HT1080 (cell line): ENCODE data around the gene RENBP. TPM values are rescaled to one million over a fixed set of nuclear protein-coding genes. Genes with fewer than 3 reads are reported as not detected.

Experiments
- DNase-seq: peaks from one replicate; pipeline ENCODE4 v3.0.0-alpha.2; 2015; ENCODE audit warnings: low read depth
- total RNA-seq: library from RNA; depleted of rRNA; stranded (reverse); fragments of >200 nt; shearing (Covaris generic); gene quantifications from 2 replicates; pipeline ENCODE4 v1.2.3, GENCODE V29; 2014

RENBP gene
- total RNA-seq, 1 experiment from 2014 or later = 1.0 TPM

DNA sequence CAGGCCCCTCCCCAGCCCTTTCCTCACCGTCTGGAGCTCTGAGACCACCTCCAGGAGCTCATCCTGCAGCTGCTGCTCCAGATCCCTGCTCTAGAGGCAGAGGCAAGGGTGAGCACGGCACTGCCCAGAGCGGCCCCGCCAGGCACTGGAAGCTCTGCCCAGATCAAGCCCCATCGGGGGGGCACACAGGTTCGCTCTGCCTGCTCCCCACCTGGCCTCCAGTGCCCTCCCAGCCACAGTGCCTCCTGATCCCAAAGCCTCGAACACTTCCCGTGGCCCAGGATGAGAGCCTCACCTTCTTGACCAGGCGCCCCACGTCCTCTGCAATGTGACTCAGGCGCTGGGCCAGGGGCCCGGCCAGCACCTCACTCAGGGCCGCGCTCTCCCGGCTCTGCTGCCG is 23.4 kb downstream of the RENBP start:
- DNase-seq = no peak

DNA sequence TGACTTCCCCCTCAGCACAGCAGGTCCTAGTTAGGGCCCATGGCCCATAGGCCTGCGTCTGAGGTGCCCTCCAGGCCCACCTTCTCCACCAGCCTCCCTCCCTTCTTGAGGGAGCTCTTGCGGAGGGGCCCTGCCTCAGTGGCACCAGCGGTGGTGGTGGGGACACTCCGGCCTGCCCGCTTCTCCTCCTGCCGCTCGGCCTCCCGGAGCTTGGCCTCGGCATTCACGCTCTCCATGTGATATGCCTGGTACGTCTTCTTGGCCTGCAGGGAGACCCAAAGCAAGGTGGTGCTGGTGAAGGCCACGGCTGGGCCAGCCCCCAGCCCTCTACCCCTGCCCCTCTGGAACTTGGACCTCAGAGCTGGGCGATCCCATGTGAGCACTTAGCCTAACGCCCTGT is 23.9 kb downstream of the RENBP start:
- DNase-seq = no peak

DNA sequence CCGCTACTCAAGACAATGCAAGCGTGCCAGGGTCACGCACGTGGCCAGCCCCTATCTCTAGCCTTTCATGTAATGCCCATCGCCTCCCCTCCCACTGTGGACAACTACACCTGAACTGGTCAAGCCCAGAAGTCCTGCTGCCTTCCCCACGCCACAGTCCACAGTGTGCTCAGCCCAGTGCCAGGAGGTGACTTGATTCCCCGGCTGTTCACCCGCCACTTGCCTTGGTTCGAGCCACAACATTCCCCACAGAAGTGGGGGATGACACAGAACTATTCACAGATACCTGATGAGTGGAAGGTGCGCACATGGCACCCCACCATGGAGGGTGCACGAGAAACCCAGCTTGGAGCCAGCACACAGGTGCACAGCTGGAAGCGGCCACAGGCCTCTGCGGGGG is 25.2 kb downstream of the RENBP start:
- no peak for DNase-seq

DNA sequence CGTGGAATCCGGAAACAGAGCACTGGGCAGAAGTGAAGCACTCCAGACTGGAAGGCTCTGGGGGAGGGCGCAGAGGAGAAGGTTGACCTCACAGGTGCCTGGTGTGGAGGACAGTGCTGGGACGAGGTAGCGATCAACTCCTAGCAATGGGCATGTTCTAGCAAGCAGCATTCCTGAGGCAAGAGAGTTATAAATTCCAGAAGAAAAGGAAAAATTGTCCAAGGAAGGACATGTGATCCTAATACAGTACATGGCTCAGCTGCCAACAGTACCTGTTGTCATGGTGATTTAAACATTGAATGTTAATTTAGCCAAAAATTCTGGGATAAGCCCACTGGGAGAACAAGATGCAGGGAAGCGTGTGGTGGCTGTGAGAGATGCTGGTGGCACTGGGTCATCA is 26.6 kb downstream of the RENBP start:
- no peak for DNase-seq

DNA sequence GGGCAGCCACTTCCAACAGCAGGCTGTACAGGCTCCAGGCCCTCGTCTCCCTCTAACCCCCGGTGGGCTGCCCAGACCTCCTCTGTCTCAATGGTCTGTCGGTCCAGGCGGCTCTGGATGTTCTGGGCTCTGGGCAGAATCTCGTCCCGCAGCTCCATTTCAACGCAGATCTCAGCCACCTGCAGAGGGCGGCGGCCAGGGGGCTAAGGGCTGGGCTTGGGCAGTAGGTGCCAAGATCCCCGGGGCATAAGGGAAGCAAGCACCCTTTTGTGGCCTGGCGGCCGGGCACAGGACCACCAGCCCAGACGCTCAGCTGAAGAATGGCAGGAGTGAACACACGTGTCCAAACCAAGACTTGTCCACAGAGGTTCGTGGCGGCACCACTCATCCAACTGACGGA is 30.7 kb downstream of the RENBP start:
- no peak for DNase-seq

DNA sequence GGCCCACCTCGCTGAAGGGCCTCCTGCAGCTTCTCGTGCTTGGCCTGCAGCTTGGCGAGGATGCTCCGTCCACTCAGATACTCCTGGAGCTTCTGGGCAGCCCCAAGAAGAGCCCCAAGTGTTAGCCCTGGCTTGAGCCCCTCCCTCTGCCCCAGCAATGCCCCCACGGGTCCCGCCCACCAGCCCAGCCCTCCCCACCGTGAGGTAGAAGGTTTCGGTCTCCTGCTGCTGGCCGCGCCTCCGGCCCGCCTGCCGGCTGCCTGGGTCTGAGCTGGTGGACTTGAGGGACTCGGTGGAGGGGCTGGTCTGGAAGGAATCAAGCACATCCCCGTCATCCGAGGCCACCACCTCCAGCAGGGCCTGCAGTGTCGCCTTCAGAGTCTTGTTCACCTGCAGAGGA is 31.2 kb downstream of the RENBP start:
- no peak for DNase-seq

DNA sequence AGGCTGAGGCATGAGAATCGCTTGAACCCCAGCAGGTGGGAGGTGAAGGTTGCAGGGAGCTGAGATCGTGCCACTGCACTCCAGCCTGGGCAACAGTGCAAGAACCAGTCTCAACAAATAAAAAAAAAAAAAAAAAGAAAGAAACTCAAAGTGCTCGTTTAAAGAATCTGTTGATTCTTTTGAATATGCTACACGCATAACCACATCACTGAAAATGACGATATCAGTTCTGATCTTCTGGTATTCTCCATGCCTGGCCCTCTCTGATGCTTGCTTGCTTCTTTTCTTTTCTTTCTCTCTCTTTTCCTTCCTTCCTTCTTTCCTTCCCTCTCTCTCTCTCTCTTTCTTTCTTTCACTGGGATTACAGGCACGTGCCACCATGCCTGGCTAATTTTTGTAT is 32.6 kb downstream of the RENBP start:
- no peak for DNase-seq

DNA sequence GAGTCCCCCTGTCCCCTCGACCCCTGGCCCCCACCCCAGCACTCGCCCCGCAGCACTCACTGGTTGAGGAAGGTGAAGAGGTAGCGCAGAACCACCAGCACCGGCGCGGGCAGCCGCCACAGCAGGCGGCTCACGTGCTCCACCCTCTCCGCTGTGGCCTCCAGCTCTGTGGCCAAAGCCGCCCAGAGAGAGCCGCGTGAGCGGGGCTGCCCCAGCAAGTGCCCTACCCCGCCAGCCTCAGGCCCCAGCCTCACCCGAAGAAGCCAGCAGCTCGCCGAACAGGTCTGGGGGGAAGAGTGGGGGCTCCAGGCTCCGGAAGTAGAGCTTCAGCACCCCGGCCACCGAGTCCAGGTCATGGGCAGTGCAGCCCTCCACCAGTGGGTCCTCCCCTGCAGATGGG is 34.0 kb downstream of the RENBP start:
- DNase-seq = no peak

DNA sequence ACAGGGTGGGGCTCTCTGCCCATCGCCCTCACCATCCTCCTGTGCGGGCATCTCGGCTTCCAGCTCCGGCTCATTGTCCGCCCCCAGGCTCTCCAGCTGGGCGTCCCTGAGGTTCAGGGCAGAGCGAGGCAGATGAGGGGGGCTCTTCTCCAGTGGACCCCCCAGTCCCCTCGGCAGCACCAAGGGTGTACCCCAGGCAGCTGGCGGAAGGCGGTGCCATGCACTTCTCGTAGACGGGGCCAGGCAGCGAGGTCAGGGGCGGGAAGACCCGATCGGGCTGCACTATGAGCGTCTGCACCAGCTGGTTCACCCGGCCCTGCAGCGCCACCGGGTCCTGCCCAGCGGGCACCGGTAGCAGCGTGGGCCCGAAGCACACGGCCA is 34.5 kb downstream of the RENBP start:
- no peak for DNase-seq

DNA sequence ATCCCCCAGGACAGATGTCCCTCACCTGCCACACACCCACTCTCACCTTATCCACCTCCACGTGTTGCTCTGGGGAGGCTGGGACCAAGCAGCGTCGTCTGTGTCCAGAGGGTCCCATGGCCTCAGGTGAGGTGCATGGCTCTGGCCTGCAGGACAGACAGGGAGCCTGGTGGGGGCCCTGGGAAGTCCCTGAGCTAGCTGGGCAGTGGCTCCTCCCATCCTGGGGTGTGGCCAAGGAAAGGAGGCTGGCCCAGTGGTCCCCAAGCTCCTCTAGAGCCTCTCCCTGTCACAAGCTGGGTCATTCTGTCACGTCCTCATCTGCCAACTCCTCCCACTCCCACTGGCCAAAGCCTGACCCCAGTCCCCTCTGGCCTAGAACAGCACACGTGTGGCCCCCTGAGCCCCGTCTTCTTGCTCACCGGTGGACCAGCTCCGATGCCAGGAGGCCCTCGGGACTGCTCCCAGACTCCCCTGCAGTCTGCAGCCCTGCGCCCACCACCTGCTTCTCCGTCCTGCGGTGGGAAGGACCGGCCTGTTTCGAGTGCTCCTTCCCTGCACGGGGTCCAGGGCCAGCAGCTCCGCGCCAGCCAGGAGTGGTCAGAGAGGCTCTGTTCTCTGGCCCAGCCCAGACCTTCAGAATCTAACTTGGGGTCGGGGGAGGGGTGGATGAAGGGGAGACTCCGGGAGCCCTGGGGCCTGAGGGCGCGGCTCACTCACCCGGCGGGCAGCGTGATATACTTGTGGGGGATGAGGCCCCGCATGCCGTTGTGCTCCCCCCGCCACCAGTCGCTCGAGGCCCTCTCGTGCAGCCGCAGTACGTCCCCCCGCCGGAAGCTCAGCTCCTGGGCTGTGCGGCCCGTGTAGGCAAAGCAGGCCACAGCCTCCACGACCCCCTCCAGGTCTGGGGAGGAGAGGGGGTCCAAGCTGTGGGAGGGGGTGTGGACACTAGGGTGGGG is 35.1 kb downstream of the RENBP start:
- no peak for DNase-seq

DNA sequence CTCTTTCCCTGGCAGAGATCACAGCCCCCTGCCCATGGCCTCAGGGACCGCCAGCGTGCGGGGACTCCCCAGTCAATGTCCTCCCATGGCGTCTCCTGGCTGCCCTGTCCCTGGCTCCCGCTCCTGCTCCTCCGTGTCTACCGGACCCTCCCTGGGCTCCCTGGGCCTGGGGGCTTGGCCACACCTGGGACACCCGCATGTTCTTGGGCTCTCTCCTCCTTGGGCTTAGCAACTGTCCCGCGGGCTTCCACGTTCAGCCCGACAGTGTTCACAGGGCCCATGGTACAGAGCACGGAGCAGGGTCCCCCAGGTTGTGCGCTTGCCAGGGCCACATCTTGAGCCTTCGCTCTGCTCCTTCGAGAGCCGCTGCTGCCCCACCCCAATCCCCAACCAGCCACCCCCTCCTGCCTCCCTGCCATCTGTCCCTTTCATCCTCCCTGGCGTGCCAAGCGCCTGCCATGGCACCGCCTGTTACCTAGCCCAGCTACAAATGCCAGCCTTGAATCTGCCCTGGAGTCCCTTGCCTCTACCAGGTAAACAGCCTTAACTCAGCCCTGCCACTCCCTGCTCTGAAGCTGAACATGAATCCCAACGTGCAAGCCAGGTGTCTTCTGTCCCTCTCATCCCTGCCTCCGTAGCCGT is 36.1 kb downstream of the RENBP start:
- no peak for DNase-seq

DNA sequence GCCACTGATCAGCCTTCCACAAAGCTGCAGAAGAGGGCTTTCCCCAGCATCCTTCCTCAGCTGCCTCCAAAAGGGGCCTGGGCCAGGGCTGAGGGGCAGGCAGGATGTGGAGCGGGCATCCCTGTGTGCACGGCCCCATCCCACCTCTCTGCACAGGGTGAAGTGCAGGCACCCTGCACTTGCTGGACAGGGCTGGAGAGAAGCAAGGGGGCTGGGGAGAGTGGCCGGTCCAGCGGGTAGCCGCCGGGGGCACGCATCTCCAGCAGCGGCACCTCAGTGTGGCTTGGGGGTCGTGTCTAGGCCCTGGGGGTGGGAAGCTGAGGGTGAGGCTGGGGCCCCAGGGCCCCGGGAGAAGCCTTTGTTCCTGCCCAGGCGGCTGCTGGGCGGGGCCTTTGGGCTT is 37.0 kb downstream of the RENBP start:
- no peak for DNase-seq

DNA sequence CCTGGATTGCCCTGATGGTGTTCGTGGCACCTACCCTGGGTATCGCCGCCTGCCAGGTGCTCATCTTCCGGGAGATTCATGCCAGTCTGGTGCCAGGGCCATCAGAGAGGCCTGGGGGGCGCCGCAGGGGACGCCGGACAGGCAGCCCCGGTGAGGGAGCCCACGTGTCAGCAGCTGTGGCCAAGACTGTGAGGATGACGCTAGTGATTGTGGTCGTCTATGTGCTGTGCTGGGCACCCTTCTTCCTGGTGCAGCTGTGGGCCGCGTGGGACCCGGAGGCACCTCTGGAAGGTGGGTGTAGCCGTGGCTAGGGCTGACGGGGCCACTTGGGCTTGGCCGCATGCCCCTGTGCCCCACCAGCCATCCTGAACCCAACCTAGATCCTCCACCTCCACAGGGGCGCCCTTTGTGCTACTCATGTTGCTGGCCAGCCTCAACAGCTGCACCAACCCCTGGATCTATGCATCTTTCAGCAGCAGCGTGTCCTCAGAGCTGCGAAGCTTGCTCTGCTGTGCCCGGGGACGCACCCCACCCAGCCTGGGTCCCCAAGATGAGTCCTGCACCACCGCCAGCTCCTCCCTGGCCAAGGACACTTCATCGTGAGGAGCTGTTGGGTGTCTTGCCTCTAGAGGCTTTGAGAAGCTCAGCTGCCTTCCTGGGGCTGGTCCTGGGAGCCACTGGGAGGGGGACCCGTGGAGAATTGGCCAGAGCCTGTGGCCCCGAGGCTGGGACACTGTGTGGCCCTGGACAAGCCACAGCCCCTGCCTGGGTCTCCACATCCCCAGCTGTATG is 38.1 kb downstream of the RENBP start:
- no peak for DNase-seq

DNA sequence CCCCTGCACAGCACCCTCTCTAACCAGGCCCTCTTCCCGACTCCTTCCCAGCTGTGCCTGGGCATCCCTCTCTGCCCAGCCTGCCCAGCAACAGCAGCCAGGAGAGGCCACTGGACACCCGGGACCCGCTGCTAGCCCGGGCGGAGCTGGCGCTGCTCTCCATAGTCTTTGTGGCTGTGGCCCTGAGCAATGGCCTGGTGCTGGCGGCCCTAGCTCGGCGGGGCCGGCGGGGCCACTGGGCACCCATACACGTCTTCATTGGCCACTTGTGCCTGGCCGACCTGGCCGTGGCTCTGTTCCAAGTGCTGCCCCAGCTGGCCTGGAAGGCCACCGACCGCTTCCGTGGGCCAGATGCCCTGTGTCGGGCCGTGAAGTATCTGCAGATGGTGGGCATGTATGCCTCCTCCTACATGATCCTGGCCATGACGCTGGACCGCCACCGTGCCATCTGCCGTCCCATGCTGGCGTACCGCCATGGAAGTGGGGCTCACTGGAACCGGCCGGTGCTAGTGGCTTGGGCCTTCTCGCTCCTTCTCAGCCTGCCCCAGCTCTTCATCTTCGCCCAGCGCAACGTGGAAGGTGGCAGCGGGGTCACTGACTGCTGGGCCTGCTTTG is 38.9 kb downstream of the RENBP start:
- DNase-seq = no peak

DNA sequence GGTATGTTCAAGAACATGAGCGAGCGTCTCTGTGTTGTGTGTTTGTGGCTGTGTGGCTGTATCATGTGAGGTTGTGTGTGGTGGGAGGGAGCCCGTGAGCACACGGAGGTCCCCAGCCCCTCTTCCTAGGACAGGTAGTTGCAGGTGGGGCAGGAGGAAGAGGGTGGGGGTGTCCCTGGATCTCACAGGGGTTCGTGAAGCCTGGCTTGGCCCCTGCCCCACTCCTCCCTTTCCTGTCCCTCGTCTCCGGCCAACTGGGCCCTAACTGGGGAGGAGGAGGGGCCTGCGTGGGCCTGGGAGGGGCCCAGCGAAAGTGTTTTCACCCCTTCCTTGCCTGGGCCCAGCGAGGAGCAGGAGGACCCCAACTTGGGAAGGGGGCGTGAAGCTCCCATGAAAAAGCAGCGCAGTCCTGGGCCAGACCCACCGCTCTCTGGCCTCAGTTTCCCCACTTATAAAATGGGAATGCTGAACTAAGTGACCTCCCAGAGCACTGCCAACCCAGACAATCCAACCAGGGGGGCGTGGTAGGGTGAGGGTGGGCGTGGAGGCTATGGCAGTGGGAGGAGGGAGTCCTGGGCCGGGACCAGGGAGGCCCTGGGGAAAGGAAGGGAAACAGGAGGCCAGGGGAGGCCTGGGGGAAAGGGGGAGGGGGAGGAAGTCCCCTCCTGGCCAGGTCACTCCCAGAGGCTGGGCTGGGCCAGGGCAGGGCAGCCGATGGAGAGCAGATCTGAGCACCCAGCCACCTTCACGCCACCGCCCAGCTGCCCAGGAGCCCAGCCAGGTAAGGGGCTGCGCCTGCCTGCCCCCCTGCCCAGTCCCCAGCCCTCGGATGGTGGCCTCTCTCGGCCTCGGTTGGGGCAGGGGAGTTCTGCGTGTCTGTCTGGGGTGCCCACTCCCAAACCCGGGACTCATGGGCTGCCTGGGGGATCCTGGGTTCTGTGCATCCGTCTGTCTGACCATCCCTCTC is 40.2 kb downstream of the RENBP start, which contains the start of gene AVPR2:
AVPR2 (plus strand) TSS at position 683 of the 967 bp plus-strand sequence. CDS start 473 bp downstream, outside the sequence.
- no peak for DNase-seq

DNA sequence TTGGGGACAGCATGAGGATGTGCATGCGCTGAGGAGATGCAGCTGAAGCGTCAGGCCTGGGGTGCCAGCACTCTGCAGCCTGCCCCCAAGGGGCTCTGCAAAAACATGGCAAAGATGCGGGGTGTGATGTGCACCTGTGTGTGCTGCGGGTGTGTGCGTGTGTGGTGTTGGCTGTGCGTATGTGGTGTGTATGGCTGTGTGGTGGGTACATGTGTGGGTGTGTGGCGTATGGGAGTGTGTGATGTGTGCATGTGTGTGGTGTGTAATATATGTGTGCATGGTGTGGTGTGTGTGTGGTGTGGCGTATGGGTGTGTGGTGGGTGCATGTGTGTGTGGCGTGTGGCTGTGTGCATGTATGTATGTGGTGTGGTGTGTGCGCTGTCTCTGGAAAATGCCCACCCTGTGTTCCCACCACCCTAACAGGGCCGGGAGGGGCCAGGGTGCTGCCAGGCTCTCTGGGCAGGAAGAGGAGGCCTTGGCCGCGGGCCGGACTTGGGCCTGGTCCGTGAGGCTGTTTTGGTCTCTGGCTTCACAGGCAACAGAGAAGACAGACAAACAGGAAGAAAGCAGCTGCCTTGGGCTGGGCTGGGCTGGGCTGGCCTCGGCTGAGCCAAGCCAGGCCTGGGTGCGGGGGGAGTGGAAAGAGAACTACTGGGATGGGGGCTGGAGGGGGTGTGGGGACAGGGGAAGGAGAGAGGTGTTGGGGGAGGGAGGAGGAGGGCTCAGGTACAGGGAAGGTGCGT is 41.0 kb downstream of the RENBP start:
- no peak for DNase-seq

DNA sequence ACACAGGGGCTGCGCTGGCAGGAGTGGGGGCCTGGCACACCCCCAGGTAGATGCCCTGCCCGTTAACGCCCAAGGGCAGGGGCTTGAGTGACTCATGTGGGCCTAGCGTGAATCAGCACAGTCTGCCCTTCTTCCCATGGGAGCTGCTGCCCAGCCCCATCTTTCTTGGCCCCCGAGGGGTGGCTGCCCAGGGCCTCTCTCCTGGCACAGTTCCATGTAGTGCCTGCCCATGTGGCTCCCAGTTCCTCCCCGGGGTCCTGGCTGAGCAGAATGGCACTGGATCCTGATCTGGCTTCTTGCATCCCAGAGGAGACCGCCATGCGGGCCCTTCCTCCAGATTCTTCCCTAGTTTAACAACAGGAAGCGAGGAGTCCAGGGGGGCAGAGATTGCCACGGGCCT is 42.1 kb downstream of the RENBP start:
- peak; percentile 58 for DNase-seq

DNA sequence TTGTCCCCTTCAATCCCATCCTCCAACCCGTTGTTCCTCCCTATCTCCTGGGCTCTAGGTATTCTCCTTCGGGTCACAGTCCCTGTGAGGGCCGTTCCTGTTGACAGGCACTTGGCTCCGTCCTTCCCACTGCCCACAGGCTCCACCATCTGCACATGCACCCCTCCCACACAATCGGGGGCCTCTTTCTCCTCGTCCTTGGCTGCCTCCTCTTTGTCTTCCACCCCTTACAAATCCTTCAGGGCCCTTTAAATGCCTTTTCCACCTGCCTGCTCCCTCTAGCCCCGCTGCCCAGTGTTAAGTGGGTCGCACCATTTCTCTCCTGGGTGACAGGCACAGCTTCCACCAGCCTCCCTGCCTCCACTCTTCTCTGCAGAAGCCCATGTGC is 42.7 kb downstream of the RENBP start:
- DNase-seq = no peak
